H1 (cell line): ENCODE measurements around the gene GAP43. TPM values are rescaled to one million over a fixed set of nuclear protein-coding genes. Genes with fewer than 3 reads are reported as not detected.

Experiments used
- BACH1 ChIP-seq: IDR thresholded peaks from 2 replicates; pipeline ENCODE4 v1.6.1; 2012; ENCODE audit warnings: low read length, improper control_type of control experiment
- CREB1 ChIP-seq: IDR thresholded peaks from 2 replicates; pipeline ENCODE4 v1.6.1; 2012; ENCODE audit warnings: inconsistent platforms
- EGR1 ChIP-seq: IDR thresholded peaks from 2 replicates; pipeline ENCODE4 v1.6.1; 2011; ENCODE audit warnings: low read depth, low read length, borderline replicate concordance
- POLR2A ChIP-seq, 2 experiments: IDR thresholded peaks; 1 replicate in 1 of 2; 2 replicates in 1 of 2; pipeline ENCODE4 v1.6.1; 2011; ENCODE audit warnings: low read depth in 2 of 2, low read length in 2 of 2, mild to moderate bottlenecking in 2 of 2; ENCODE audit errors: control extremely low read depth in 1 of 2
- RFX5 ChIP-seq: IDR thresholded peaks from 2 replicates; pipeline ENCODE4 v1.6.1; 2011; ENCODE audit warnings: low read depth, low read length, improper control_type of control experiment, borderline replicate concordance
- polyA plus RNA-seq, 7 experiments: library from polyadenylated mRNA; depleted of rRNA in 3 of 7; stranded (reverse) in 5 of 7; unstranded in 2 of 7; fragments of >200 nt in 5 of 7; fragments of 200-250 nt in 2 of 7; gene quantifications; 1 replicate in 5 of 7; 2 replicates in 1 of 7; 4 replicates in 1 of 7; pipeline versions ENCODE4 v1.2.1 to v1.2.3, GENCODE V29; 2011 to 2013; ENCODE audit warnings: missing spikeins in 2 of 7, mixed read lengths in 2 of 7
- total RNA-seq: library from RNA; stranded (reverse); fragmentation: NEBNext Ultra II Directional; extraction: Animal tissue kit (Norgen Biotek cat#: 25700); gene quantifications from 2 replicates; pipeline ENCODE4 v1.2.1, GENCODE V29; 2021

Gene GAP43
- total and polyA plus RNA-seq, 2 of the 8 experiments (the other 6 are each of a cell fraction or from before 2014, with no cell fraction given) = 11.2 to 21.9 TPM

GRCh38 chr3:115595611-115596275 lies 27.6 kb upstream of the GAP43 start (continued):
- no peak for TF ChIP-seq CREB1
- TF ChIP-seq BACH1 = no peak
- TF ChIP-seq RFX5 = no peak
- no peak for TF ChIP-seq EGR1
- TF ChIP-seq POLR2A (IDR thresholded peaks at IDR 0.05; ENCODE audit: control extremely low read depth in 1 of 2, low read depth in 2 of 2, low read length in 2 of 2) = no peak
